Activated CD4-positive, alpha-beta memory T cell treated with anti-CD3 and anti-CD28 coated beads, Interleukin-2, amount 10 ng/mL, durations not matched to agents 7 days and 5 days (primary cell): ENCODE results near the gene GOLGA3. TPM values are rescaled to one million over a fixed set of nuclear protein-coding genes. Genes with fewer than 3 reads are reported as not detected.
"Not testable (repeated sequence)": the region's sequence is repeated elsewhere in the genome, so short reads cannot be mapped to it uniquely, and the experiment has no call there.

Source experiments
- CTCF ChIA-PET: fragments of 350-600 bp; sonication (Branson Sonifier 250); formaldehyde crosslinking; loops from one replicate; lab custom pipeline; 2021; ENCODE audit warnings: antibody characterized with exemption, inconsistent platforms; lab: Charles Lee
- POLR2A ChIA-PET: fragments of 350-600 bp; sonication (Branson Sonifier 250); formaldehyde crosslinking; loops from one replicate; lab custom pipeline; 2021; ENCODE audit warnings: antibody characterized with exemption; lab: Charles Lee
- DNase-seq: peaks from one replicate; pipeline ENCODE4 v3.0.0-alpha.2; 2020
- H3K27ac Mint-ChIP-seq: one replicate; pipeline ENCODE4 v1.8.0; 2021; ENCODE audit warnings: mild to moderate bottlenecking, mixed read lengths
- H3K27me3 Mint-ChIP-seq: one replicate; pipeline ENCODE4 v1.8.0; 2021; ENCODE audit warnings: mixed read lengths
- H3K36me3 Mint-ChIP-seq: one replicate; pipeline ENCODE4 v1.8.0; 2021; ENCODE audit warnings: low read depth, mixed read lengths
- H3K4me1 Mint-ChIP-seq: one replicate; pipeline ENCODE4 v1.8.0; 2021; ENCODE audit warnings: mixed read lengths
- H3K4me3 Mint-ChIP-seq: one replicate; pipeline ENCODE4 v1.8.0; 2021; ENCODE audit warnings: mild to moderate bottlenecking, mixed read lengths
- H3K9me3 Mint-ChIP-seq: one replicate; pipeline ENCODE4 v1.8.0; 2021; ENCODE audit warnings: mixed read lengths
- total RNA-seq, 2 experiments: library from RNA; stranded (reverse); gene quantifications; one replicate each; pipeline ENCODE4 v1.2.3, GENCODE V29; 2021

GOLGA3 gene
- total RNA-seq, 2 experiments from 2014 or later, result 46.2 to 46.5 TPM

- H3K9me3 Mint-ChIP-seq, result no peaks in the 10 kb centered on the region
- H3K27me3 Mint-ChIP-seq, result no peaks in the 10 kb centered on the region
- ChIA-PET POLR2A (interaction anchor here (0.6 to 2.8 kb wide), 7 partner anchors 10 to 353 kb away, joined by 3 to 19 read pairs (median 4); partner anchors contain the start of genes ANKLE2, PGAM5 and ZNF268), CTCF (interaction anchor here (1.0 to 1.5 kb wide), 4 partner anchors 17 to 77 kb away, joined by 3 to 4 read pairs (median 4); partner anchors contain the start of gene CHFR)
- H3K36me3 Mint-ChIP-seq, result peaks cover 54% of the 10 kb centered on the region
- H3K27ac Mint-ChIP-seq, result peak overlapping the region; percentile 84
- H3K4me3 Mint-ChIP-seq, result peak overlapping the region; percentile 79
- H3K4me1 Mint-ChIP-seq, result peaks cover 47% of the 10 kb centered on the region
- DNase-seq, result peak; percentile 33
These were observed 636 bp downstream of the GOLGA3 start for GRCh38 chr12:132827763-132828703.

GRCh38 chr12:132825861-132826260, 2.8 kb downstream of the GOLGA3 start:
- Mint-ChIP-seq H3K27ac (no peak overlapping the region), H3K36me3 (peaks cover 50% of the 10 kb centered on the region), H3K4me1 (peaks cover 46% of the 10 kb centered on the region), H3K9me3 (no peaks in the 10 kb centered on the region), H3K27me3 (no peaks in the 10 kb centered on the region), H3K4me3 (peak overlapping the region; percentile 10)
- no peak for DNase-seq
- ChIA-PET POLR2A (no interaction called here), CTCF (interaction anchor here (1.0 kb wide), 1 partner anchor 57 kb away, joined by 3 read pairs; no protein-coding TSS in a partner anchor)

- no peak overlapping the region for H3K27ac Mint-ChIP-seq
- no peaks in the 10 kb centered on the region for H3K9me3 Mint-ChIP-seq
- H3K4me3 Mint-ChIP-seq, result no peak overlapping the region
- peaks cover 46% of the 10 kb centered on the region for H3K4me1 Mint-ChIP-seq
- H3K27me3 Mint-ChIP-seq, result no peaks in the 10 kb centered on the region
- ChIA-PET POLR2A (no interaction called here), CTCF (interaction anchor here (1.0 kb wide), 1 partner anchor 56 kb away, joined by 3 read pairs; no protein-coding TSS in a partner anchor)
- DNase-seq, result no peak
- peaks cover 55% of the 10 kb centered on the region for H3K36me3 Mint-ChIP-seq
These were observed 3.6 kb downstream of the GOLGA3 start for GRCh38 chr12:132825089-132825488.

GRCh38 chr12:132824053-132824452, 4.6 kb downstream of the GOLGA3 start:
- H3K4me3 Mint-ChIP-seq, result no peak overlapping the region
- H3K36me3 Mint-ChIP-seq, result peaks cover 61% of the 10 kb centered on the region
- H3K4me1 Mint-ChIP-seq, result peaks cover 48% of the 10 kb centered on the region
- no peak overlapping the region for H3K27ac Mint-ChIP-seq
- DNase-seq, result no peak
- ChIA-PET CTCF (no interaction called here), POLR2A (no interaction called here)
- H3K9me3 Mint-ChIP-seq, result no peaks in the 10 kb centered on the region
- H3K27me3 Mint-ChIP-seq, result no peaks in the 10 kb centered on the region

- H3K36me3 Mint-ChIP-seq, result peaks cover 55% of the 10 kb centered on the region
- H3K9me3 Mint-ChIP-seq, result no peaks in the 10 kb centered on the region
- no peaks in the 10 kb centered on the region for H3K27me3 Mint-ChIP-seq
- POLR2A ChIA-PET, result no interaction called here
- no peak for DNase-seq
- peak overlapping the region; percentile 6 for H3K27ac Mint-ChIP-seq
- no peak overlapping the region for H3K4me3 Mint-ChIP-seq
- peaks cover 14% of the 10 kb centered on the region for H3K4me1 Mint-ChIP-seq
- CTCF ChIA-PET, result no interaction called here
These were observed 10.1 kb downstream of the GOLGA3 start for GRCh38 chr12:132818562-132818961.

- no peaks in the 10 kb centered on the region for H3K27me3 Mint-ChIP-seq
- no peak overlapping the region for H3K27ac Mint-ChIP-seq
- H3K4me1 Mint-ChIP-seq, result peaks cover 23% of the 10 kb centered on the region
- H3K4me3 Mint-ChIP-seq, result no peak overlapping the region
- H3K36me3 Mint-ChIP-seq, result peaks cover 59% of the 10 kb centered on the region
- POLR2A ChIA-PET, result no interaction called here
- no peak for DNase-seq
- CTCF ChIA-PET, result interaction anchor here (1.3 kb wide), 1 partner anchor 90 kb away, joined by 4 read pairs; no protein-coding TSS in a partner anchor
- no peaks in the 10 kb centered on the region for H3K9me3 Mint-ChIP-seq
These were observed 14.4 kb downstream of the GOLGA3 start for GRCh38 chr12:132814232-132814631.

- Mint-ChIP-seq H3K27ac (peak overlapping the region; percentile 53), H3K36me3 (peaks cover 57% of the 10 kb centered on the region), H3K27me3 (no peaks in the 10 kb centered on the region), H3K4me3 (no peak overlapping the region), H3K9me3 (no peaks in the 10 kb centered on the region), H3K4me1 (peaks cover 22% of the 10 kb centered on the region)
- POLR2A ChIA-PET, result interaction anchor here (1.1 kb wide), 1 partner anchor 16 kb away, joined by 3 read pairs; no protein-coding TSS in a partner anchor
- CTCF ChIA-PET, result no interaction called here
- no peak for DNase-seq
These were observed 15.2 kb downstream of the GOLGA3 start for GRCh38 chr12:132813443-132813842.

- DNase-seq, result peak; percentile 63
- Mint-ChIP-seq H3K36me3 (peaks cover 56% of the 10 kb centered on the region), H3K27ac (peak overlapping the region; percentile 53), H3K9me3 (no peaks in the 10 kb centered on the region), H3K27me3 (no peaks in the 10 kb centered on the region), H3K4me1 (peaks cover 17% of the 10 kb centered on the region), H3K4me3 (peak overlapping the region; percentile 3)
- CTCF ChIA-PET, result no interaction called here
- POLR2A ChIA-PET, result interaction anchor here (1.1 kb wide), 1 partner anchor 16 kb away, joined by 3 read pairs; no protein-coding TSS in a partner anchor
These were observed 15.9 kb downstream of the GOLGA3 start for GRCh38 chr12:132812631-132813305.

- H3K27ac Mint-ChIP-seq, POLR2A ChIA-PET, H3K4me3 Mint-ChIP-seq, H3K9me3 Mint-ChIP-seq, CTCF ChIA-PET, H3K27me3 Mint-ChIP-seq: not testable (repeated sequence)
- Mint-ChIP-seq H3K36me3 (peaks cover 58% of the 10 kb centered on the region), H3K4me1 (peaks cover 22% of the 10 kb centered on the region)
- DNase-seq, result peak; percentile 30
These were observed 19.3 kb downstream of the GOLGA3 start for GRCh38 chr12:132809391-132809790.

- Mint-ChIP-seq H3K36me3 (peaks cover 63% of the 10 kb centered on the region), H3K4me3 (no peak overlapping the region), H3K4me1 (peaks cover 12% of the 10 kb centered on the region), H3K9me3 (no peaks in the 10 kb centered on the region), H3K27me3 (no peaks in the 10 kb centered on the region), H3K27ac (no peak overlapping the region)
- no peak for DNase-seq
- CTCF ChIA-PET, result no interaction called here
- POLR2A ChIA-PET, result no interaction called here
These were observed 21.2 kb downstream of the GOLGA3 start for GRCh38 chr12:132807295-132808092.

GRCh38 chr12:132806857-132807256, 21.8 kb downstream of the GOLGA3 start:
- Mint-ChIP-seq H3K27ac (no peak overlapping the region), H3K4me1 (peaks cover 8% of the 10 kb centered on the region), H3K4me3 (no peak overlapping the region), H3K27me3 (no peaks in the 10 kb centered on the region), H3K9me3 (no peaks in the 10 kb centered on the region), H3K36me3 (peaks cover 61% of the 10 kb centered on the region)
- ChIA-PET CTCF (no interaction called here), POLR2A (no interaction called here)
- DNase-seq, result no peak

GRCh38 chr12:132804426-132804861, 24.2 kb downstream of the GOLGA3 start:
- Mint-ChIP-seq H3K27ac (no peak overlapping the region), H3K9me3 (no peaks in the 10 kb centered on the region), H3K4me3 (no peak overlapping the region), H3K27me3 (no peaks in the 10 kb centered on the region), H3K36me3 (peaks cover 67% of the 10 kb centered on the region), H3K4me1 (peaks cover 5% of the 10 kb centered on the region)
- ChIA-PET POLR2A (no interaction called here), CTCF (no interaction called here)
- DNase-seq, result no peak
